Upper lobe of left lung (tissue), 6 donors: ENCODE results near the gene FAM83B. TPM values are rescaled to one million over a fixed set of nuclear protein-coding genes. Genes with fewer than 3 reads are reported as not detected.
A peak's percentile ranks its signal among the peaks of the same experiment; 100 is the strongest.
"Not testable (repeated sequence)": the region's sequence is repeated elsewhere in the genome, so short reads cannot be mapped to it uniquely, and the experiment has no call there.

Experiments used
- ATAC-seq, 2 donors: fragments of 200-7000 bp; cut with Tn5 transposase; one replicate each; pipeline ENCODE4 v1.9.1; 2022; ENCODE audit warnings: mild to moderate bottlenecking in 2 of 2, moderate library complexity in 2 of 2; ENCODE audit not compliant: low FRiP score in 2 of 2
- DNase-seq, 2 donors: peaks; one replicate each; pipeline ENCODE4 v3.0.0-alpha.2; 2019 to 2020
- H3K27ac ChIP-seq, 4 donors: fragments of 200-600 bp; sonication (generic); one replicate each; pipeline ENCODE4 v1.5.1; 2016 to 2019
- H3K27me3 ChIP-seq, 4 donors: fragments of 200-600 bp; sonication (generic); one replicate each; pipeline ENCODE4 v1.5.1; 2017 to 2019
- H3K36me3 ChIP-seq, 4 donors: fragments of 200-600 bp; sonication (generic); one replicate each; pipeline ENCODE4 v1.5.1; 2016 to 2019
- H3K4me1 ChIP-seq, 4 donors: fragments of 200-600 bp; sonication (generic); one replicate each; pipeline ENCODE4 v1.5.1; 2018 to 2019
- H3K4me3 ChIP-seq, 4 donors: fragments of 200-600 bp; sonication (generic); one replicate each; pipeline ENCODE4 v1.5.1; 2017 to 2019; ENCODE audit warnings: mild to moderate bottlenecking in 2 of 4, moderate library complexity in 1 of 4
- H3K9me3 ChIP-seq, 4 donors: fragments of 200-600 bp; sonication (generic); one replicate each; pipeline ENCODE4 v1.5.1; 2018 to 2019
- EP300 ChIP-seq, 4 donors: sonication (generic); formaldehyde crosslinking; IDR thresholded peaks; one replicate each; pipeline ENCODE4 v1.5.1; 2017; ENCODE audit warnings: antibody characterized with exemption in 4 of 4, control low read depth in 2 of 4
- POLR2A ChIP-seq, 4 donors: fragments of 450-650 bp; IDR thresholded peaks; one replicate each; pipeline ENCODE4 v1.5.1; 2016 to 2017; ENCODE audit warnings: antibody characterized with exemption in 4 of 4, mild to moderate bottlenecking in 2 of 4
- POLR2AphosphoS5 ChIP-seq, 2 donors: sonication (generic); formaldehyde crosslinking; IDR thresholded peaks; one replicate each; pipeline ENCODE4 v1.5.1; 2017; ENCODE audit warnings: antibody characterized with exemption in 2 of 2
- WGBS, 2 donors: methylation state at CpG; one replicate each; pipeline ENCODE4 v1.1.5; 2017 to 2018; 5-methylcytosine and 5-hydroxymethylcytosine counted together
- total RNA-seq, 6 donors: library from RNA; depleted of rRNA in 4 of 6; stranded (reverse); fragments of >200 nt in 4 of 6; gene quantifications; one replicate each; pipeline versions ENCODE4 v1.1.0 to v1.2.1, GENCODE V29; 2016 to 2021
- TF ChIP-seq, protein P1 (sequence below), 6 experiments: fragments of 450-650 bp in 4 of 6; fragments of 200-600 bp in 2 of 6; sonication (generic) in 2 of 6; IDR thresholded peaks; one replicate each; pipeline ENCODE4 v1.5.1; 2016 to 2019; ENCODE audit warnings: antibody characterized with exemption in 6 of 6
- donor health status: DM: no; HTN: no; CAD: no; lungs with moderate emphysema.
- donor health status: DM: no; HTN: yes; CAD: no; lungs with severe emphysema.

The FAM83B gene, protein sequence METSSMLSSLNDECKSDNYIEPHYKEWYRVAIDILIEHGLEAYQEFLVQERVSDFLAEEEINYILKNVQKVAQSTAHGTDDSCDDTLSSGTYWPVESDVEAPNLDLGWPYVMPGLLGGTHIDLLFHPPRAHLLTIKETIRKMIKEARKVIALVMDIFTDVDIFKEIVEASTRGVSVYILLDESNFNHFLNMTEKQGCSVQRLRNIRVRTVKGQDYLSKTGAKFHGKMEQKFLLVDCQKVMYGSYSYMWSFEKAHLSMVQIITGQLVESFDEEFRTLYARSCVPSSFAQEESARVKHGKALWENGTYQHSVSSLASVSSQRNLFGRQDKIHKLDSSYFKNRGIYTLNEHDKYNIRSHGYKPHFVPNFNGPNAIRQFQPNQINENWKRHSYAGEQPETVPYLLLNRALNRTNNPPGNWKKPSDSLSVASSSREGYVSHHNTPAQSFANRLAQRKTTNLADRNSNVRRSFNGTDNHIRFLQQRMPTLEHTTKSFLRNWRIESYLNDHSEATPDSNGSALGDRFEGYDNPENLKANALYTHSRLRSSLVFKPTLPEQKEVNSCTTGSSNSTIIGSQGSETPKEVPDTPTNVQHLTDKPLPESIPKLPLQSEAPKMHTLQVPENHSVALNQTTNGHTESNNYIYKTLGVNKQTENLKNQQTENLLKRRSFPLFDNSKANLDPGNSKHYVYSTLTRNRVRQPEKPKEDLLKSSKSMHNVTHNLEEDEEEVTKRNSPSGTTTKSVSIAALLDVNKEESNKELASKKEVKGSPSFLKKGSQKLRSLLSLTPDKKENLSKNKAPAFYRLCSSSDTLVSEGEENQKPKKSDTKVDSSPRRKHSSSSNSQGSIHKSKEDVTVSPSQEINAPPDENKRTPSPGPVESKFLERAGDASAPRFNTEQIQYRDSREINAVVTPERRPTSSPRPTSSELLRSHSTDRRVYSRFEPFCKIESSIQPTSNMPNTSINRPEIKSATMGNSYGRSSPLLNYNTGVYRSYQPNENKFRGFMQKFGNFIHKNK
- 1 to 10 TPM in 2 of 6 donors, under 1 TPM in 2, not detected in 2; 0.29 to 1.5 (median 0.73) TPM for total RNA-seq

- TF ChIP-seq POLR2AphosphoS5 (IDR thresholded peaks at IDR 0.05) (no peak), EP300 (IDR thresholded peaks at IDR 0.05) (no peak), POLR2A (IDR thresholded peaks at IDR 0.05) (no peak)
- TF ChIP-seq, protein P1, sequence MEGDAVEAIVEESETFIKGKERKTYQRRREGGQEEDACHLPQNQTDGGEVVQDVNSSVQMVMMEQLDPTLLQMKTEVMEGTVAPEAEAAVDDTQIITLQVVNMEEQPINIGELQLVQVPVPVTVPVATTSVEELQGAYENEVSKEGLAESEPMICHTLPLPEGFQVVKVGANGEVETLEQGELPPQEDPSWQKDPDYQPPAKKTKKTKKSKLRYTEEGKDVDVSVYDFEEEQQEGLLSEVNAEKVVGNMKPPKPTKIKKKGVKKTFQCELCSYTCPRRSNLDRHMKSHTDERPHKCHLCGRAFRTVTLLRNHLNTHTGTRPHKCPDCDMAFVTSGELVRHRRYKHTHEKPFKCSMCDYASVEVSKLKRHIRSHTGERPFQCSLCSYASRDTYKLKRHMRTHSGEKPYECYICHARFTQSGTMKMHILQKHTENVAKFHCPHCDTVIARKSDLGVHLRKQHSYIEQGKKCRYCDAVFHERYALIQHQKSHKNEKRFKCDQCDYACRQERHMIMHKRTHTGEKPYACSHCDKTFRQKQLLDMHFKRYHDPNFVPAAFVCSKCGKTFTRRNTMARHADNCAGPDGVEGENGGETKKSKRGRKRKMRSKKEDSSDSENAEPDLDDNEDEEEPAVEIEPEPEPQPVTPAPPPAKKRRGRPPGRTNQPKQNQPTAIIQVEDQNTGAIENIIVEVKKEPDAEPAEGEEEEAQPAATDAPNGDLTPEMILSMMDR (IDR thresholded peaks at IDR 0.05), result no peak
- no peaks in the 10 kb centered on the region for H3K9me3 ChIP-seq
- peak; percentile 47 to 63 for ATAC-seq
- peaks cover 0 to 6% (median 4%) of the 10 kb centered on the region in 4 donors for H3K4me1 ChIP-seq
- DNase-seq, result peak; percentile 33 to 87
- WGBS, 2 donors, result 7 to 11% methylated on average over 8 to 44 of the region's 50 CpGs
- H3K27ac ChIP-seq, result no peak within 1 kb of the TSS
- H3K27me3 ChIP-seq, result peaks cover 0 to 2% (median 0%) of the 10 kb centered on the region in 4 donors
- H3K36me3 ChIP-seq, result no peaks in the 10 kb centered on the region
- H3K4me3 ChIP-seq, result peak within 1 kb of the TSS in 3 of 4 donors; percentile 32 to 52 (median 51)
Observed at GRCh38 chr6:54846243-54846856, at the start of gene FAM83B. Gene FAM83B, plus strand, starts transcription at chr6:54846771. Its CDS starts 23,476 bp downstream, at chr6:54870247.

GRCh38 chr6:54796918-54797317 lies 49.7 kb upstream of the FAM83B start:
- peak in 1 of 2 donors; percentile 2 for DNase-seq
- not testable (repeated sequence) for ATAC-seq, H3K27ac ChIP-seq

DNA sequence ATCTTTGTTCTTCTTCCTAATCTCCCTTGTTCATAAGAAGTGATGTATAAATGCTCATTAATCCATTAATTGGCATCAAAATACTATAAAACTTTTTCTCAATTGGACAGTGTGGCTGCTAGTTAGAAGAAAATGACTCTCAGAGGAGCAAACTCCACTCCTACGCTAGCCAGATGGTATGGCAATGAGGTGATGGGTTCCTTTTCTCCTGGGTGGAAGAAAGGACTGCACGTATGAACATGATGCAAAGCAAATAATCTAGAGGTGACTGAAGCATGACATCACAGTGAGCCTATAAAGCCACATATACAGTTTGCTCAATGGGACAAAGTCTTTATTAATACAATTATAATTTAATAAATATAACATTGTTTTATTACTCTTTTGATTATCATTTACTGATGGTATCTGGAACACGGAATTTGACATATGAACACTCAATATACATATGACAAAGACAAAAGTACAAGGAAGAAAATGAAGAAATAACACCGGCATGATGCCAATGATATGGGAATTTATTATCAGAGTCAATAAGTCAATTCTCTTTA lies 46.4 kb upstream of the FAM83B start:
- no peaks in the 10 kb centered on the region for H3K4me1 ChIP-seq
- H3K9me3 ChIP-seq, result no peaks in the 10 kb centered on the region
- DNase-seq, result no peak
- no peak for ATAC-seq
- no peak for TF ChIP-seq EP300 (IDR thresholded peaks at IDR 0.05)
- no peak for TF ChIP-seq POLR2A (IDR thresholded peaks at IDR 0.05)
- TF ChIP-seq POLR2AphosphoS5 (IDR thresholded peaks at IDR 0.05), result no peak
- no peak overlapping the region for H3K4me3 ChIP-seq
- no peaks in the 10 kb centered on the region for H3K27me3 ChIP-seq
- H3K27ac ChIP-seq, result no peak overlapping the region
- H3K36me3 ChIP-seq, result no peaks in the 10 kb centered on the region
- 84 to 86% methylated on average over 4 of the region's 4 CpGs for WGBS, 2 donors

More at GRCh38 chr6:54796918-54797317, 49.7 kb upstream of the FAM83B start:
- H3K9me3 ChIP-seq, H3K4me3 ChIP-seq, H3K4me1 ChIP-seq, H3K36me3 ChIP-seq, H3K27me3 ChIP-seq: not testable (repeated sequence)

DNA sequence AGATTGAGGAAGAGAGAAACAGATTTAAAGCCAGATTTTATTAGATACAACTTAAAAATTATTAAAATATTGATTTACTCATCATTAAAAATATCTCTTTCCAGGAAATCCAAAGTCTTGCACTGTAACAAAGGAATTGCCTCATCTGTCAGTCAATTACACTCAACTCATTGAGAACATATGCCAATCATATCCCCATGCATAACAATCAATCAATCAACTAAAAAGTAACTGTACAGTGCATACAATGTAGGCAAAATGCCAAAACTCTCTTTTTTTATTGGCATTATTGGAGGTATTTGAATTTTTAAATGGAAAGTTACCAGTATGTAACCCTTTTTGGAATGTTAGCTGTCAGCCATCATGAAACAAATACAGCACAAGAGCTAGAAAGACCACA lies 45.3 kb upstream of the FAM83B start:
- H3K9me3 ChIP-seq, result no peaks in the 10 kb centered on the region
- no peaks in the 10 kb centered on the region for H3K4me1 ChIP-seq
- H3K4me3 ChIP-seq, result no peak overlapping the region
- no peaks in the 10 kb centered on the region for H3K36me3 ChIP-seq
- no peak overlapping the region for H3K27ac ChIP-seq
- TF ChIP-seq POLR2A (IDR thresholded peaks at IDR 0.05), result no peak
- TF ChIP-seq, protein P1 (IDR thresholded peaks at IDR 0.05), result no peak
- no peak for TF ChIP-seq EP300 (IDR thresholded peaks at IDR 0.05)
- TF ChIP-seq POLR2AphosphoS5 (IDR thresholded peaks at IDR 0.05), result no peak
- H3K27me3 ChIP-seq, result no peaks in the 10 kb centered on the region
- ATAC-seq (no peak), DNase-seq (no peak)

DNA sequence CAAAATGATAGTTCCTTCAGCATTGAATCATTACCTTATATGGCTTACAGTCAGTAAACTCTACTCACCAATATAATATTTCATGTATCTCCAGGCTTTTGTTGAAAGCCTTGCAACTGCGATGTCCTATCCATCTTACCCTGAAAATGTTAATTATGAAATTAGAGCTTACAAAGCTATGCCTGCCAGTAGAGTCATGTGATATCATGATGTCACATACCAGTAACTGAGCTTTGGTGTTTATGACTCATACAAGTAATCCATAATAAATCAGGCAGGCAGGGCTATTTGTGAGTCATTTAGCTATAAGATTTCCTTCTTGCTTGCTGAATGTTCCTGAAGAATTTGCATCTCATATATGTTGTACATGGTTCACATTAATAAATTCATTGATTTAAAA lies 44.9 kb upstream of the FAM83B start:
- H3K27ac ChIP-seq, result no peak overlapping the region
- WGBS, 2 donors, result 95 to 100% methylated on average over 1 of the region's 1 CpG
- no peaks in the 10 kb centered on the region for H3K27me3 ChIP-seq
- DNase-seq (no peak), ATAC-seq (no peak)
- H3K4me3 ChIP-seq, result no peak overlapping the region
- no peak for TF ChIP-seq EP300 (IDR thresholded peaks at IDR 0.05)
- TF ChIP-seq POLR2A (IDR thresholded peaks at IDR 0.05), result no peak
- TF ChIP-seq, protein P1 (IDR thresholded peaks at IDR 0.05), result no peak
- no peak for TF ChIP-seq POLR2AphosphoS5 (IDR thresholded peaks at IDR 0.05)
- H3K9me3 ChIP-seq, result no peaks in the 10 kb centered on the region
- no peaks in the 10 kb centered on the region for H3K36me3 ChIP-seq
- H3K4me1 ChIP-seq, result no peaks in the 10 kb centered on the region
